Measurements from ENCODE around the gene ARRB1. TPM values are rescaled to one million over a fixed set of nuclear protein-coding genes. Genes with fewer than 3 reads are reported as not detected.
"Not testable (repeated sequence)": the region's sequence is repeated elsewhere in the genome, so short reads cannot be mapped to it uniquely, and the experiment has no call there.

Gene ARRB1
- total and polyA plus RNA-seq, 2 of the 13 experiments (the other 11 are each of a cell fraction or from before 2014, with no cell fraction given) = 22.5 to 35.7 TPM

DNA sequence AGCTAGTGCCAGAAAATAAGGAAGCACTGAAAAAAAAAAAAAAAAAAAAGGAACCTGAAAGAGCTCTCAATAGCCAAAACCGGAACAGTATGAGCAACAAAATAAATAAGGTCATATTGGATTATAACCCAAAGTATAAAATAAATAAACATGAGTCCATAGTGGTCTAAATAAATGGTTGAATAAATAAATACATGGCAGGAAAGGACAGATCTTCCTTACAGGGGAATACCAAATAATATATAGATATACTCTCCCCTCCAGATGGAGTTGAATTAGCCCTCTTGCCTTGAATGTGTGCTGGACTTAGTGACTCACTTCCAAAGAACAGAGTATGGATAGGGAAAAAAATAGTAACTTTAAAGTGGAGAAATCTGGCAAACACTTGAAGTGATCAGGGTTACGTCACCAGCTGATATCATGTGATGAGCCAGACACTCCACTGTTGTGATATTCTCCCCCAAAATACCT is 14.3 kb upstream of the ARRB1 start:
- TF ChIP-seq CREB1 (IDR thresholded peaks at IDR 0.05) = 0 out of 2 replicates have a peak, but pooled peaks have one; percentile 41
- no peak for TF ChIP-seq CREB1 (CRISPR knock-in tag; IDR thresholded peaks at IDR 0.05)
- no peak for TF ChIP-seq HNRNPL (IDR thresholded peaks at IDR 0.05; ENCODE audit: low read depth, low read length)
- no peaks in the 10 kb centered on the region for H3K36me3 ChIP-seq (replicated peaks in 1 of 2; ENCODE audit: control insufficient read depth in 1 of 2, insufficient read depth in 2 of 2, low read length in 2 of 2)
- 49% methylated on average over 2 of the region's 2 CpGs for WGBS (ENCODE audit: low lambda C conversion rate)
- in situ Hi-C loops (cut with HindIII; ENCODE audit: extremely low pct_ligation_motif_present, low pct_unique_long_range_greater_than_20kb) (no loop called here), intact Hi-C loops (cut with micrococcal nuclease; ENCODE audit: unreplicated experiment) (no loop called here)
- ChIA-PET CTCF (ENCODE audit: low intra/inter-chr PET ratio, low total read pairs) (no interaction called here), POLR2A (interaction anchor here (1.5 kb wide), 1 partner anchor 13 kb away, joined by 3 read pairs; no protein-coding TSS in a partner anchor)
- no TSS peak for BruUV-seq (replicated peaks)
- H3K4me3 ChIP-seq (replicated peaks in 1 of 3; ENCODE audit: insufficient read depth in 1 of 3, low read depth in 2 of 3, low read length in 3 of 3) = no peak overlapping the region
- no peaks in the 10 kb centered on the region for H4K20me1 ChIP-seq (ENCODE audit: insufficient read depth, low read length)
- H3K27ac ChIP-seq (ENCODE audit: extremely low read length, insufficient read depth, low read length) = no peak overlapping the region
- H3K27me3 ChIP-seq (ENCODE audit: control insufficient read depth in 1 of 2, insufficient read depth in 2 of 2, low read length in 2 of 2) = peaks cover 3 to 15% of the 10 kb centered on the region in 2 experiments; a peak in 3 of 5 replicates
- H3K4me2 ChIP-seq (ENCODE audit: low read depth, low read length) = no peak overlapping the region
- FAIRE-seq (no peak), ATAC-seq (no peak), DNase-seq (ENCODE audit: low spot score) (no peak)
- H3K4me1 ChIP-seq (ENCODE audit: insufficient read depth, low read length) = no peaks in the 10 kb centered on the region
- no peaks in the 10 kb centered on the region for H3K79me2 ChIP-seq (ENCODE audit: insufficient read depth, low read length)
- H2AFZ ChIP-seq (ENCODE audit: low read length) = no peak overlapping the region
- H3K9me3 ChIP-seq (ENCODE audit: low read length) = no peaks in the 10 kb centered on the region
- H3K9ac ChIP-seq (ENCODE audit: insufficient read depth, low read depth, low read length) = no peak overlapping the region

DNA sequence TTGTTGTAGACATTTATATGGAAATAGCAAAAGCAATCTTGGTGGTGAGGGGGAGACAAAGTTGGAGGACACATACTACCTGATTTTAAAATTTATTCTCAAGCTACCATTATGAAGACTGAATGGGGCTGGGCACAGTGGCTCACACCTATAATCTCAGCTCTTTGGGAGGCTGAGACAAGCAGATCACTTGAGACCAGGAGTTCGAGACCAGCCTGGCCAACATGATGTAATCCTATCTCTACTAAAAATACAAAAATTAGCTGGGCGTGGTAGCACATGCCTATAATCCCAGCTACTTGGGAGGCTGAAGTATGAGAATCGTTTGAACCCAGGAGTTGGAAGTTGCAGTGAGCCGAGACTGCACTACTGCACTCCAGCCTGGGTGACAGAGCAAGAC is 10.8 kb upstream of the ARRB1 start:
- H2AFZ ChIP-seq (ENCODE audit: low read length); intact Hi-C loops (cut with micrococcal nuclease; ENCODE audit: unreplicated experiment); DNase-seq (ENCODE audit: low spot score); H3K4me2 ChIP-seq (ENCODE audit: low read depth, low read length); H3K27ac ChIP-seq (ENCODE audit: extremely low read length, insufficient read depth, low read length); H3K79me2 ChIP-seq (ENCODE audit: insufficient read depth, low read length); H3K4me3 ChIP-seq (replicated peaks in 1 of 3; ENCODE audit: insufficient read depth in 1 of 3, low read depth in 2 of 3, low read length in 3 of 3); H3K9me3 ChIP-seq (ENCODE audit: low read length); FAIRE-seq; POLR2A ChIA-PET; ATAC-seq; H3K27me3 ChIP-seq (ENCODE audit: control insufficient read depth in 1 of 2, insufficient read depth in 2 of 2, low read length in 2 of 2); H3K36me3 ChIP-seq (replicated peaks in 1 of 2; ENCODE audit: control insufficient read depth in 1 of 2, insufficient read depth in 2 of 2, low read length in 2 of 2); H3K9ac ChIP-seq (ENCODE audit: insufficient read depth, low read depth, low read length); CTCF ChIA-PET (ENCODE audit: low intra/inter-chr PET ratio, low total read pairs); H4K20me1 ChIP-seq (ENCODE audit: insufficient read depth, low read length); H3K4me1 ChIP-seq (ENCODE audit: insufficient read depth, low read length); BruUV-seq (replicated peaks); in situ Hi-C loops (cut with HindIII; ENCODE audit: extremely low pct_ligation_motif_present, low pct_unique_long_range_greater_than_20kb): not testable (repeated sequence)
- 0% methylated on average over 2 of the region's 4 CpGs for WGBS (ENCODE audit: low lambda C conversion rate)
